Mucosa of gallbladder (tissue), 1 donor: ENCODE measurements around the gene CDC14A. TPM values are rescaled to one million over a fixed set of nuclear protein-coding genes. Genes with fewer than 3 reads are reported as not detected.

ENCODE experiments used
- DNase-seq: peaks from one replicate; pipeline ENCODE4 v3.0.0-alpha.2; 2020; ENCODE audit warnings: low spot score
- total RNA-seq: library from RNA; stranded (reverse); gene quantifications from one replicate; pipeline ENCODE4 v1.2.1, GENCODE V29; 2021
- donor health status: DM: no; HTN: no; CAD: no.

CDC14A gene
- total RNA-seq, 1 donor from 2014 or later, result 7.1 TPM

DNA sequence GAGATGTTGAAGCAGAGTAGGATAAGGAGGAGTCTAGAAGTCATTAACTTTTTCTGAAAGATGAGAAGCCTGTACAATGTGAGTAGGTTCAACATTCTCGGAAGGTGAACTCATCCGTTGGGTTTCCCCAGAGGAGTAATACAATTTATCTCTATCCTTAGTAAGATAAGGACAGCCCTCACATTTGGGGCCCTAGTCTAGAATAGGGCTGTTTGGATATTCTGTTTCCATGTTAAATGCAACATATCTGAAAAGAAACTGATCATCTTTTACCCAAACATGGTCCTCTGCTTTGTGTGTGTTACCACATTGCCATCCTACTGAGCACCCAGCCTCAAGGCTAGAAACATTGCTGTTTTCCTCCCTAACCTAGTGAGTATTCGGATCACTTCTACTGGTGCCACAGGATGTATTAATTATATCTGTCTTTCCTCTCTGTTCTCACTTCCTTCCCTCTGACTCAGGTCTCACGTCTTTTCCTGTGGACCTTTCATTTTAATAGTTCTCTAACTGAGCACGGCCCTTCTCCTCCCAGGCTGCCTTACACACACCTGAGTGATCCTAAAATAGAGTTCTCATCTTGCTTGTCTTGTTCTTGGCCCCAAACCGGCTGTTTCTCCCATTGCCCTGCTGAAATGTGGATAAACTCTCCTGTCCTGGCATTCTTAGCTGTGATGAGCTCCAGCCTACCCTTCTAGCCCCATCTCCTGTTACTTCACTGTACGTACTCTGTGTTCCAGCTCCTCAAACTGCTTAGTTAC, 91.7 kb downstream of the CDC14A start:
- DNase-seq, result no peak

DNA sequence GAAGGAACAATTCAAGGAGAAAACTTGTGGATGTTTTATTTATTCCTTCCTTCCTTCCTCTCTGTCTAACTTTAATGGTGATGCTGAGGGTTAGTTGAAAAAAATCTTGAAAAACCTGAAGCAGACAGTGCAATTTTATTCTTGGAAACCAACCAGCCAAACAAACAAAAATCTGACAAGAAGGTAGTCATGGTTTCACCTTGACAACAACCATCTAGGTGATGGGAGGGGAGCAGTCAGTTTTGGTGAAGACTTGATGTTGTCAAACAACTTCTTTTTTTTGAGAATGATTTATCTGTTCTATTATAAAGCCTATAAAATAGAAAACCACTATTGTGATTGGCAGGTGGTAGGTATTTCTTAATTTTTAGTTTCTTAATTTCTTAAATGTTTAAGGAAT, 93.3 kb downstream of the CDC14A start:
- DNase-seq, result no peak

- no peak for DNase-seq
Observed at GRCh38 chr1:100448366-100448765, 96.1 kb downstream of the CDC14A start.

DNA sequence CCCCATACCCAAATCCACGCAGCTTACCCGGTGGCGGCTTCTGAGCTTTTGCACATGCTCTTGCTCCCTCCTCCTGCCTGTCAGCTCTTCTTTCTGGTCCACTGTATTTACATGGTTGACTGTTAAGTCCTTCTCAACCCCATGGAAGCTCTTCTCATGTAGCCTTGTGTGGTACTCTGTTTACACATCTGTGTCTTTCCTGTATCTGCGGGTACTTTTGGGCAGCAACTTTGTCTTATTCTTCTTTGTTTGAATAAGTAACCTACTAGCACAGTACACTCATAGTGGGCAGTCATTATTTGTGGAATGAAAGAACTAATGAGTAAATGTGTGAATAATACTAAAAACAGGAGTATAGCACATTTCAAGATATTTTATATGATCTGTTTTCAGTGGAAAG, 97.2 kb downstream of the CDC14A start:
- DNase-seq, result no peak

DNA sequence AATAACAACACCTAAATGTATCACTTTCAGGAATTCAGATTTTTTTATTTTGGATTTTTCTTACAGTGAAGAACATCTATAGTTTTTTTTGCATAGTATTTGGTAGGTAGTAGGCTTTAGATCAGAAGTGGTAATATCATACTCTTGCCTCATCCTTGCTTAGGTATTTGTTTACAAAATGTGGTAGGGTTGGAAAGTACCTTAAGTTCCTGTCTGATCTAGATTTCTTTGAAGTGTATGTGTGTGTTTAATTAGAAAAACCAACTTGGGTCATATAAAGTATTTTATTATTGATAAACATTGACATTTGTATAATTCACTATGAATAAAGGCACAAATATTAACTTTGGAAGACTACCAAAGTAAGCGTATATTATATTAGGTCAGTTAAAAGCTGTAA, 100.3 kb downstream of the CDC14A start:
- no peak for DNase-seq

DNA sequence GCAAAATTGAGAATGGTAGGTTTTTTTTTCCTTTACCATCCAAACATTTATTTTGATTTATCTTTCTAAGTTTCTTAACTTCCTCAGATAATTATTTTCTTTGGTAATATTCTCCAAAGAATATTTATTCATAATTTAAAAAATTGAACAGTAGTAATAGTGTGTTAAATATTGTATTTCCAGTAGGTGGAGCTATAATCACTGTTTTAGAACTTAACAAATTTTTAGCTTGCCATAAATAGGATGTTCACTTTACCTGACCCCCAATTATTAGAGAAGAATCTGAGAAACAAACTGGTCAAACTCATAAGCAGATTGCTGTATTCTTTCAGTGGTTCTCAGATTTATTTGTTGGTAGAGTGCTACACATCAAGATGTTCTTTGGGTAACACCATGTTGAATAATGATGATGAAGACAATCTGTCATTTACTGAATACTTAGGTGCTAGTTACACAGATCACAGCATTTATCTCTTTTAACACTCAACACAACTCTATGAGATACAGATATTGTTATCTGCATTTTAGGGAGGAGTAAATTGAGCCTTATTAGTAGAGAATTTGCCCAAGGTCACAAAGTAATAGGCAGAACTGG, 103.3 kb downstream of the CDC14A start:
- no peak for DNase-seq

DNA sequence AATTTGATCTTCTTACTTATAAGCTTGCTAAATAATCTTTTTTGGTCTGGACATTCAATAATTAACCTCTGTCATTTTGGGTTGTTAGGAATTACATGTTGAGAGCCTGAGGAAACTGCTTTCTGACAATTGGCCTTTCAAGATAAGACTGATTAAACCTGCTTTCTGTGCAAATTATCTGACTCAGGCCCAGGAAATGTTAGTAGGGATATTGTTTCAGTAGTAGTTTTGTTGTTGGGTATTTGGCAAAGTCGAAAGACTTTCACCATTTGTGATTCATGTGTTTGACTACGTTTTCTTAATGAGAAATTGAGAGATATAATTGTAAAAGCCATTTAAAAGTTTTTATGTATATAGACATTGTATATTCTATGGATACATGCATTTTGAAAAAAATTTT, 104.6 kb downstream of the CDC14A start:
- DNase-seq, result no peak

DNA sequence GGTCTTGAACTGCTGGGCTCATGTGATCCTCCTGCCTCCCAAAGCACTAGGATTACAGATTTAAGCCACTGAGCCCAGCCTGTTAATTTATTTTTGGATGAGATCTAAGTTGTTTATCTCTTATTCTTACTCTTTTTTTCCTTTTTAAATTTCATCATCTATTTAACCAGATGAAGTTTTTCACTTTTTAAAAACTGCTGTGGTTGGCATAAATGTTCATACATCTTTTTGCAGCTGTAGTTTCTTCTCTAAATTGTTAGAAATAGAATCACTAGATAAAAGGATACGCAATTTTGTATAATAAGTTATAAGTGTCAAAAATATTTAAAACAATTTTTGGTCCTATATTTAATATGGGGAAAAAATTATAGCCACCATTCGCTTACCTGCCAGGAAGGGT, 105.4 kb downstream of the CDC14A start:
- no peak for DNase-seq

DNA sequence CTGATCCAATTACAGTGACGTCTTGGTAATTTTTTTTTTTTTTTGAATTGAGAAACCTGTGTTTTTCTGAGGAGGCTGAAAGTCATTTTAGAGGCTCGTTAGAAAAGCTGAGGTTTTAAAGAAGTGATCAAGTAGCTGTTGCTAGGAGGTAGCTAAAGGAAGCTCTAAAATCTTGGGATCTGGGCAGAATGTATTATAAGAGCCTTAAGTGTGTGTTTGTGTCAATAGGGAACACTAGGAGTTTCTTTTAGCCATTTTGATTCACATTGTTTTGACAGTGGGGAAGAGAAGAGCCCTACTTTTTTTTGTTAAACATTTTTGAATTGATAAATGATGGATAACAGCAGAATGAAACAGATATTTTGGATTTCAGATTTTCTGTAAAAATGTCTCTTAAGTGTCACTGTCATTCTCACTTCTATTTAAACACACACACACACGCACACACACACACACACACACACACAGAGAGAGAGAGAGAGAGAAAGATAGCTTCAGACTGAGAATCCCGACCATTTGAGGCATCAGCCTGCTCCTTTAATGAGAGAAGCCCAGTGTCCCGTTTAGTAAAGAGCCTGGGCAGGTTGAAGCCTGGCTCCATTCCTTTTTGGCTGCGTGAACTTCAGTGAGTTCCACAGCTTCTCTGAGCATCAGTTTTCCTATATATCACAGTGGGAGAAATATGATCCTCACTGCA, 106.5 kb downstream of the CDC14A start:
- DNase-seq, result no peak

- peak; percentile 79 for DNase-seq
Observed at GRCh38 chr1:100459358-100460114, 107.2 kb downstream of the CDC14A start.

DNA sequence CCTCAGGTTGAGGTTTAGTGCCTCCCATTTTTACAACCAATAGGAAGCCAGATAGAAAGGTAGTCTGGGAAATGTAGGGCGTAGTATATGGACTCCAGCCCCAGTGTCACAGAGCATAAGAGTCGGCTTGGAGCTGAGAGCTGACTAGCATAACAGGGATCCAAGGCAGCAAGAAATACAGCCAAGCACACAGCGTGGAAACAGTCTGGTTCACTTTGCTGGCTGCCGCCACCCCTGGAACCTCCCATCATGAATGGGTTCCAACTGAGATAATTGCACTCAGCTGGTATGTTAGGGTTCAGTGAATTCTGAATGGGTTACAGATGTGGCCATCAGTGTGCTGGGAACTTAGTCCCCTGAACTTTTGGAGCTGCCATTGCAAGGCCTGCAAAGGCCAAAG, 108.9 kb downstream of the CDC14A start:
- no peak for DNase-seq

DNA sequence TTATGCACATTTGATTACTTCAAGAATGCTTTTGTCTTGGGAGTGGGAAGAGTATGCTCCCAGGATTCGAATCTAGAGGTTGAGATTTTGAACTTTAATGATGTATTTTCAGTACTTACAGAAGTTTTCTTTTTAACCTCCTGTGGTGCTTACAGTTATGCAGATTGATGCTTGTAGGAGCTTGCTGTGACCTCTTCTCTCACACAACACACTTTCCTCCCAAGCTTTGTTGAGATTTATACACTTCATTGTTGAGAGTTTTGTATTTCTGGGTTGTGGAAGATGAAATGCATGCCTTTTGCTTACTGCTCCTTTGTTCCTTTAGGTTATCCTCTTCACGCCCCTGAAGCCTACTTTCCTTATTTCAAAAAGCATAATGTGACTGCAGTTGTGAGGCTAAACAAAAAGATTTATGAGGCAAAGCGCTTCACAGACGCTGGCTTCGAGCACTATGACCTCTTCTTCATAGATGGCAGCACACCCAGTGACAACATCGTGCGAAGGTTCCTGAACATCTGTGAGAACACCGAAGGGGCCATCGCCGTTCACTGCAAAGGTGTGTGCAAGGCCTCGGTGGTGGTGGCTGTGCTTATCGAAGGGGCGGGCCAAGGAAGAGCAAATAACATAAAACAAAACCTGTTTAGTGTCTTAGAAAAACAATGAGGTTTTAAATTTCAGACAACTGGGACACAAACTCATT, 110.2 kb downstream of the CDC14A start:
- DNase-seq, result no peak

GRCh38 chr1:100463791-100464424, 111.6 kb downstream of the CDC14A start:
- peak; percentile 40 for DNase-seq

DNA sequence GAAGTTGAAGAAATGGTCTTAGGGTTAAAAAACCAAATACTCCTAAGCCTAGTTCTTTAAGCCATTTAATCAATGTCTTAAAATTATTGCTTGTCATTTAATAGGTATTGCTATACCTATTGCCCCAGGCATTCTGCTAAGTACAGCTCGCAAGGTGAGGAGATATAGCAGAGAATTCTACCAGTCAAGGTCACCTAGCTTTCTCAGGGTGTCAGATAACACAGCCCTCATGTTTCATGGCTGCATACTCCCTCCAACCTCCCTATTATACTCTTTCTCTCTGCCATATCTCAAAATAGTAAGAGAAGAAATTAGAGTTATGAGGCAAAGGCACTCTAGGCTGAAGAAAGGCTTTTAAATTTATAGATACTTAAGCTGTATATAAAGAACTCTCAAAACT, 117.3 kb downstream of the CDC14A start:
- no peak for DNase-seq

DNA sequence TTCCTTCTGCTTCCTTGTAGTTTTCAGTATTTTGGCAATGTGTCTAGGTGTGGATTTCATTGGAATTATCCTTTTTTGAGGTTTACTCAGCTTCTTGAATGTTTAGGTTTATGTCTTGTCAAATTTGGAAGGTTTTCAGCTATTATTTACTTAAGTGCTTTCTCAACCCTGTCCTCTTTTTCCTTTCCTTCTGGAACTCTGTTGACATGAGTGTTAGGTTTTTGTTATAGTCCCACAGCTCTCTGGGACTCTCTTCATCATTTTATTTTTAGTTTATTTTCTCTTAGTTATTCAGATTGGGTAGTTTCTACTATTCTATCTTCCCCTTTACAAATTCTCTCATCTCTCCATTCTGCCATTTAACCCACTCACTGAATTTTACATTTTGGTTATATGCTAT, 122.5 kb downstream of the CDC14A start:
- no peak for DNase-seq

DNA sequence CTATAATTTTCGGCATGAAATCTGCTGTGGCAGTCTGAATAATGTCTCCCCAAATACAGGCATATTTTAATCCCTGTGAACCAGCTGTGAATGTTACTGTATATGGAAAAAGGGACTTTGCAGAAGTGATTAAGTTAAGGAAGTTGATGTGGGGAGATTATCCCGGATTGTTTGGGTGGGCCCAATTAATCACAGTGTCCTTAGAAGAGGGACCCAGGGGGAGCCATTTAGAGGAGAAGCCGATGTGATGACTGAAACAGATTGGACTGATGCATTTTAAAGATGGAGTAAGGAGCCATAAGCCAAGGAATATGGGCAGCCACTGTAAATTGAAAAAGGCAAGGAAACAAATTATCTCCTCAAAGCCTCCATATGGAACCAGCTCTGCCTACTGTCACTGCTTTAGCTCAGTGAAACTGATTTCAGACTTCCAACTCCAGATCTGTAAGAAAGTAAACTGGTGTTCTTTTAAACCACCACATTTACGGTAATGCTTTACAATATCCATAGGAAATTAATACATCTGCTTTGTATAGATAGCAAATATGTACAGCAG, 124.5 kb downstream of the CDC14A start:
- DNase-seq, result no peak

DNA sequence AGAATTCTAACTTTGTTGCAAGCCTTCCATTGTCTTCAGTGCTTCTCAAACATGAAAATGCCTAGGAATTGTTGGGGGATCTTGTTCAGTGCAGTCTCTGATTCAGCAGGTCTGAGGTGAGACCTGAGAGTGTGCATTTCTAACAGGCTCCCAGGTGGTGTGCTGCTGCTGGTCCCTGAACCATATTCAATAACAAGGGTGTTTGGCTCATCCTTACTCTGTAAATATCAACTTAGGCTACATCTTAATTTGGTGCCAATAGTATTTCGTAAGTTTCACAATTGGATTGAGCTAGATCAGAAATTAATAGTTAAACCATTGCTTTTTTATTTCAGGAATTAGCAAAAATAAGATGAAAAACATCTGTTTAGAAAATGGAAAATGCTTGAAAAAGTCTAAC, 126.5 kb downstream of the CDC14A start:
- no peak for DNase-seq

- DNase-seq, result no peak
Observed at GRCh38 chr1:100479620-100480338, 127.5 kb downstream of the CDC14A start.

DNA sequence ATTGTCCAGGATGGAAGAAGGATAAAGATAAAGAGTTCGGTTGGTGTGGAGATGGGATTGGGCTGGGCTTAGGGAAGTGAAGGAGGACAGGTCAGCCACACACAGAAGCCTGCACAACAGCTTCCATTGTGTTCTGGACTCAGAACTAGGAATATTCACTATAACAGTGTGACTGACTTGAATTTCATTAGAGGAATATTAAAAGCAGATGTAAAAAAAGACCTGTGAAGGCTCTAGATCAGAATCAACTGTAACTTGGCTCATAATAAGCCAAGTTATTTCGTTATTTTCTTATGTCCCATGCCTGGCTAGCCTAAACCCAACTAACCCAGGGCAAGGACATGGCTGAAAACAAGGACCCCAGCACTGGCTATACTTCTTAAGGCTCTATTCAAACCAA, 129.0 kb downstream of the CDC14A start:
- DNase-seq, result no peak

- no peak for DNase-seq
Observed at GRCh38 chr1:100482167-100482566, 129.9 kb downstream of the CDC14A start.
